Femur (tissue), 1 donor: ENCODE results near the gene DTNA.
"Not testable (repeated sequence)": the region's sequence is repeated elsewhere in the genome, so short reads cannot be mapped to it uniquely, and the experiment has no call there.

Source experiments
- DNase-seq: peaks from one replicate; pipeline ENCODE4 v3.0.0-alpha.2; 2017

DTNA gene

DNA sequence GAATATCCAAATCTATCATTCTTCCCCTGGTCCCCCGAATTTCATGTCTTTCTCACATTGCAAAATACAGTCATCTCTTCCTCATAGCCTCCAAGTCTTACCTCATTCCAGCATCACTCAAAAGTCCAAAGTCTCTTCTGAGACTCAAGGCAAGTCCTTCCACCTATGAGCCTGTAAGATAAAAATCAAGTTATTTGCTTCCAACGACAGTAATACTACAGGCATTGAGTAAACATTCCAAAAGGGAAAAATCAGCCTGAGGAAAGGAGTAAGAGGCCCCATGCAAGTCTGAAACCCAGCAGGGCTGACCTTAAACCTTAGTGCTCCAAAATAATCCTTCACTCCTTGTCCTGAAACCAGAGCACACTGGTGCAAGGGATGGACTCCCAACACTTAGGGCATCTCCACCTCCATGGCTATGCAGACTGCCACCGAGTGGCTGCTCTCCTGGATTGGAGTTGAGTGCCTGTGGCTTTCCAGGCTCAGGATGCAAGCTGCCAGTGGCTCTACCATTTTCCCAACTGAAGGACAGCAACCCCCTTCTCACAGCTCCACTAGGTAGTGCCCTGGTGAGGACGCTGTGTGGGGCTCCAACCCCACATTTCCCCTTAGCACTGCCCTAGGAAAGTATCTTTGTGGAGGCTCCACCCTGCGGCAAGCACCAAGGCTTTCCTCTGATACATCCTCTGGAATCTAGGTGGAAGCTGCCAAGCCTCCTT is 16.3 kb downstream of the DTNA start:
- no peak for DNase-seq

GRCh38 chr18:34729264-34729663 is 19.2 kb downstream of the DTNA start:
- no peak for DNase-seq

- DNase-seq: no peak
These were observed 19.8 kb downstream of the DTNA start for GRCh38 chr18:34729740-34730355.

DNA sequence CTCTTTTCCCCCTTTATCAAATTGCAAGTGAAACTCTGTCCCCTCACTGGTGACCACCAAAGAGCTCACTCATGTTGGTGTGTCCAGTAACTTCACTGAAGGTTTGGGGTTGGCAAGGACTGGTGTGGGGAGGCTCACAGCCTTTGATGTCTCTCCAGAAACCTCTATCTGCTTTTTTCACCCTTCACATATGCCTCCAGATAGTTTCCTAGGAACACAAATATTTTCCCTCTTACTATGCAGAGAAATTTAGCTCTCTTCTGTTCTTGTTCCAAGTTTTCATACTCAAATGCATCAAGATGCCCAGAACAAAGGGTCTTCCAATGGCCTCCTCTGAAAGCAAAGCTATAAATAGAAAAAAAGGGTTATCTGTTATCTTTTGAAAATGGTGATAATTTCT is 20.7 kb downstream of the DTNA start:
- no peak for DNase-seq

GRCh38 chr18:34734056-34734455 is 24.0 kb downstream of the DTNA start:
- DNase-seq: no peak

DNA sequence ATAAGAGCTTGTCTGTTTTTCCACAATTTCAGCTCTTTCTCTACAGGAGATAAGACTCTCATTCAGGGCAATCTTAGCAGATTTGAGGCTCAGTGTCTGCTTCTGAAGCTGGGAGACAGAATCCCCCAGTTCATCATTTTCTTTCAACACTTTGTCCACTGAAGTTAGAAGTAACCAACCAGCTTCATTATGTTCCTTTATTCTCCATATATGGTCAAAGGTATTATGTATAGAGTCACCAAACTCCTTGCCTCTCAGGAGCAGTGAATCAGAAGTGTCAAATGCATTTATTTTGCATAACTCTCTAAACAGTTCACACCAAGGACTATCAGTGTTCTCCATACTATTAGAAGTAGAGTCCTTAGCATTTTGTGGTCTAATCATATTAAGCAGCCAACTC is 24.4 kb downstream of the DTNA start:
- not testable (repeated sequence) for DNase-seq

- no peak for DNase-seq
These were observed 28.2 kb downstream of the DTNA start for GRCh38 chr18:34738175-34738894.

GRCh38 chr18:34740101-34740500 is 30.0 kb downstream of the DTNA start:
- no peak for DNase-seq

GRCh38 chr18:34740724-34741123 is 30.6 kb downstream of the DTNA start:
- DNase-seq: no peak

GRCh38 chr18:34741401-34741800 is 31.3 kb downstream of the DTNA start:
- no peak for DNase-seq

- DNase-seq: no peak
These were observed 32.8 kb downstream of the DTNA start for GRCh38 chr18:34742891-34743341.

- no peak for DNase-seq
These were observed 34.5 kb downstream of the DTNA start for GRCh38 chr18:34744569-34744968.

DNA sequence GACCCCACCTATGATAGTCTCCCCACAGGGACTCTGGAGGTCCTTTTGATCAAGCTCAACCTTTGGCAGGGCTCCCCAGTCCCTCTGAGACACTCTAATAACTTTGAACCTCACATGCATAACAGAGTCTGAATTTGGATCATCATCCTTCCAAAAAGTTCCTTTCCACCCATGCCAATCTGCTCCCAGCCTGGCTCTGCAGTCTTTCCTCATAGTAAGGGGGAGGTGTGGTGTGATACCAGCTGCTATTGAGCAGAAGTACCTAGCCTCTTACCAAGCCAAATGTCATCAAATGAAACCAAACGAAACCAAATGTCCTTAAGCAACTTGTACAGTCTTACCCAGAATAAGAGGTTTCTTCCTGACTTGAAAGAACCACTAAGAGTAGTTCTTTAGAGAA is 36.5 kb downstream of the DTNA start:
- no peak for DNase-seq

DNA sequence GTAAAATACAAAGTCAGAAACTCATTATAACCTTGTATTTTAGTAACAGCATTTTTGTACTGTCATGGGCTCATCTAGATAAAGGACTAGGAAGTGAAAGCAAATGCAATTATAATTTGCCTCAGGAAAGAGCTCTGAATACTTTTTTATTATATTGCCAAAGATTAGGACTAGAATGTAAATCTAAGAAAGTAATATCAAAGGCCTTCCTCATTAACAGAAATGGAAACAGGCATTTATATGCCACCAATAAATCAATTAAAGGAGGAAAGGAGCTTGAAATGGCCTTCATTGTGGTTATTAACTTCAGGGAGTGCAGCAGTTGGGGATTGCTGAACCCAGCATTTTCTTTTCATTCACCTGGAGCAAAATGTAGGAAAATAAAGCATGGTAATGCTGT is 39.6 kb downstream of the DTNA start:
- DNase-seq: no peak

GRCh38 chr18:34752056-34752455 is 42.0 kb downstream of the DTNA start:
- DNase-seq: no peak

- no peak for DNase-seq
These were observed 44.2 kb downstream of the DTNA start for GRCh38 chr18:34754300-34754699.

DNA sequence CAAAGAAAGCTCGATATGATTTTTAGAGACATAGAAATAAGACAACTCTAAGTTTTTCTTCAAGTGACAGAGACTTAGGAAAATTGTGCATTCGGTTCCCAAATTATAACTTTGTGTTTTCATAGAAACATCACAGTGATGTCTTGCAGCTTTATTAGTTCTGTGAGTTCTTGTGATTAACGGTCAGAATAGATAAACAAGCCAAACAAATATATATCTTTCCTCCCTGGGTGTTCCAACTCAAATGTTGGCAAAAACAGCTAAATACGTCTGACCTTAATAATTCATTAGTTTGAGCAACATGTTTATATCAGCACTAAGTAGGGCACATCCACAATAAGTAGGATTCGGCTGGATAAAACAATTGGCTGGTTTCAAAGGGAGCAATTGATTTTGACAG is 47.6 kb downstream of the DTNA start:
- no peak for DNase-seq

GRCh38 chr18:34758378-34758948 is 48.4 kb downstream of the DTNA start:
- no peak for DNase-seq

DNA sequence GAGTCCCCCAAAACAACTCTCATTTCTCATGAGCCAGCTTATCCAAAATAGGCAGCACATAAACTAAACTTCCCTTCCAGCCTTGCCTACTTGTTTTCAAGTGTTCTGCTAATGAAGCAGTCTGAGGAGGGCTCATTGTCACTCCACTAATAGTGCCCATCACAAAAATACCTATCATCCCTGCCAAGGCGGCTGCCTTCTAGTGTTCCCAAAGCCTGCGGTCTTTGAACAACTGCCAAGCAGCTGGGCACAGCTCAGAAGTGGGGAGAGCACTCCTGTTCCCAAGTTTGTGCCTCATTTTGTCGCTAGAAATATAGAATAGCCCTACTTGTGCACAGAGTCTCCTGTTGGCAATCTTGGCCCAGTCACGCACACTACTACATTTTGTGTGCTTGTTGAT is 50.3 kb downstream of the DTNA start:
- DNase-seq: no peak

DNA sequence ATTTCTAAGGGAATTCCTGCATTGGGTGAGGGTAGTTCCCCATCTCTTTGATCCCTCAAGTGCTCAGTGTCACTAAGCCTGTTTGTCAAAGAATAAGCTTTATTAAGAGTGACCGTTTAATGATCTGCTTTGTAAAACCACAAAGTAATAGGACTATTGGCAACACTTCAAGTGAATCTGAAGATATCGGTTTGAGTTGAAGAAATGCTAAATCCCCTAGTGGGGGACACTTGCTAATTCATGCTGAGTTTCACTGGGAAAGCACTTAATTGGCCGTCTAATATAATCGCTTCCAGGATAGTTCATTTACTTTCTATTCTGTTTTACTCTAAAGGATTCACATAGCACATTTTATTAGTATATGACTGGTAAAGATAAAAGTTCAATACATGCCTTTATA is 54.4 kb downstream of the DTNA start:
- no peak for DNase-seq

- DNase-seq: no peak
These were observed 57.5 kb downstream of the DTNA start for GRCh38 chr18:34767601-34768027.

DNA sequence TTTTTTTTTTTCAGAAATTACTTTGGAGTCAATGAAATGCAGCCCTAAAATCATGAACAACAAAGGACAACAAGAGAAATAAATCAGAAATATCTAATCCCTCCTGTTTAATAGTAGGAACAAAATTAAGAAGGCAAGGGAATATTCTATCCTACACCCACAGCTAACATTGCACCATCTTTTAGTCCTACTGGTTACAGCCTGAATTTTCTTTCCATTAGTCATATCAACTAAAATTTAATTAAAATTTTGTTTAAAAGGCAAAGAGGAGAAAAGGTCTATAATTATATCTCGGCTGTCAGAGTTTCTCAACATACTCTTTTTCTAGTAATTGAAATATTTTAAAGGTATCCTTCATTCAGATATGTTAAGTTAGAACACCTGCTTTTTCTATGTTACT is 61.9 kb downstream of the DTNA start:
- DNase-seq: no peak

DNA sequence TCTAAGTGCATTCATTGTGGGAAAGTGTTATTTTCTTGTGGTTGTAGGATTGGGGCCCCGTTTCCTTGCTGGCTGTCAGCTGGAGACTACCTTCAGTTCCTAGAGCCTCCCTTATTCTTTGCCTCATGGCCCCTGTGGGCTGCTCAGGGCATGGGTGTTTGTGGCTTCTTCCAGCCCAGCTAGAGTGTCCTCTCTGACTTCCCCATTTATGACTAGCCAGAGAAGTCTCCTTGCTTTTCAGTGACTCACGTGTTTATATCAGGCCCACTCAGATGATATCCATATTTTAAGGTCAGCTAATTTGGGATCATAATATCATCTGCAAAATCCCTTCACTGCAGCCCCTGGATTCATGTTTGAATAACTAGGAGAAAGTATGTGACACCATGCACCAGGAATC is 62.8 kb downstream of the DTNA start:
- DNase-seq: no peak

GRCh38 chr18:34773378-34773777 is 63.3 kb downstream of the DTNA start:
- DNase-seq: no peak
